ACC112 (cell line): Measurements from ENCODE around the gene COBL.

ENCODE experiments used
- H2AFZ ChIP-seq: fragments of 200-600 bp; sonication (generic); one replicate; pipeline ENCODE4 v1.6.0; 2017; ENCODE audit warnings: antibody characterized with exemption, low read length; ENCODE audit not compliant: unreplicated experiment
- H3K27ac ChIP-seq: fragments of 200-600 bp; sonication (generic); 2 replicates; pipeline ENCODE4 v1.5.1; 2014; ENCODE audit warnings: low read depth, mild to moderate bottlenecking, antibody characterized with exemption, low read length, moderate library complexity
- H3K27me3 ChIP-seq: fragments of 200-600 bp; sonication (generic); 2 replicates; pipeline ENCODE4 v1.6.1; 2014; ENCODE audit warnings: mild to moderate bottlenecking, antibody characterized with exemption, low read length, moderate library complexity, mixed read lengths; ENCODE audit not compliant: insufficient read depth
- H3K36me3 ChIP-seq: fragments of 200-600 bp; sonication (generic); 2 replicates; pipeline ENCODE4 v1.6.1; 2016; ENCODE audit warnings: mild to moderate bottlenecking, antibody characterized with exemption, low read length, moderate library complexity, mixed read lengths; ENCODE audit not compliant: insufficient read depth
- H3K4me1 ChIP-seq: fragments of 200-600 bp; sonication (generic); one replicate; pipeline ENCODE4 v1.6.1; 2016; ENCODE audit warnings: low read length, mixed read lengths; ENCODE audit not compliant: insufficient read depth, unreplicated experiment, control insufficient read depth
- H3K4me3 ChIP-seq: fragments of 200-600 bp; sonication (generic); 2 replicates; pipeline ENCODE4 v1.5.1; 2014; ENCODE audit warnings: mild to moderate bottlenecking, low read depth, low read length
- H3K79me2 ChIP-seq: fragments of 200-600 bp; sonication (generic); one replicate; pipeline ENCODE4 v1.6.0; 2016; ENCODE audit warnings: low read length; ENCODE audit not compliant: control insufficient read depth, unreplicated experiment, insufficient read depth

The COBL gene

GRCh38 chr7:51316666-51317581 lies at the start of gene COBL:
Gene COBL, minus strand, starts transcription at chr7:51316809. Its CDS starts 176 bp downstream, at chr7:51316633.
- Histone ChIP-seq H3K27ac (no peak within 1 kb of the TSS), H3K4me1 (peaks cover 4% of the 10 kb centered on the region), H2AFZ (peak within 1 kb of the TSS; percentile 23), H3K36me3 (no peaks in the 10 kb centered on the region), H3K27me3 (peaks cover 60% of the 10 kb centered on the region), H3K4me3 (peak within 1 kb of the TSS; percentile 71), H3K79me2 (no peaks in the 10 kb centered on the region)

GRCh38 chr7:51366172-51366728 lies 49.6 kb upstream of the COBL start:
- Histone ChIP-seq H3K36me3 (no peaks in the 10 kb centered on the region), H3K27me3 (peaks cover 12% of the 10 kb centered on the region), H3K4me1 (no peaks in the 10 kb centered on the region)

GRCh38 chr7:51357821-51358220 lies 41.2 kb upstream of the COBL start:
- H3K27me3 ChIP-seq = no peaks in the 10 kb centered on the region; the same call in 1 of the 2 replicates
- H3K4me1 ChIP-seq = no peaks in the 10 kb centered on the region
- H3K27ac ChIP-seq = no peak overlapping the region
- H3K4me3 ChIP-seq = no peak overlapping the region
- H3K79me2 ChIP-seq = no peaks in the 10 kb centered on the region
- no peaks in the 10 kb centered on the region for H3K36me3 ChIP-seq
- no peak overlapping the region for H2AFZ ChIP-seq

More at GRCh38 chr7:51366172-51366728, 49.6 kb upstream of the COBL start:
- Histone ChIP-seq H3K79me2 (no peaks in the 10 kb centered on the region), H2AFZ (no peak overlapping the region), H3K27ac (no peak overlapping the region), H3K4me3 (no peak overlapping the region)

- no peaks in the 10 kb centered on the region for H3K4me1 ChIP-seq
- no peaks in the 10 kb centered on the region for H3K79me2 ChIP-seq
- no peak overlapping the region for H2AFZ ChIP-seq
- no peak overlapping the region for H3K27ac ChIP-seq
- no peak overlapping the region for H3K4me3 ChIP-seq
- no peaks in the 10 kb centered on the region for H3K36me3 ChIP-seq
- H3K27me3 ChIP-seq = no peaks in the 10 kb centered on the region
Observed at GRCh38 chr7:51356849-51357516, 40.4 kb upstream of the COBL start.

GRCh38 chr7:51354897-51355296 lies 38.3 kb upstream of the COBL start:
- Histone ChIP-seq H3K27me3 (no peaks in the 10 kb centered on the region), H3K4me3 (no peak overlapping the region), H3K79me2 (no peaks in the 10 kb centered on the region), H2AFZ (no peak overlapping the region), H3K36me3 (no peaks in the 10 kb centered on the region), H3K27ac (no peak overlapping the region), H3K4me1 (no peaks in the 10 kb centered on the region)

GRCh38 chr7:51354434-51354833 lies 37.8 kb upstream of the COBL start:
- Histone ChIP-seq H3K27ac (no peak overlapping the region), H3K27me3 (no peaks in the 10 kb centered on the region), H3K79me2 (no peaks in the 10 kb centered on the region), H3K4me1 (no peaks in the 10 kb centered on the region), H2AFZ (no peak overlapping the region), H3K4me3 (no peak overlapping the region), H3K36me3 (no peaks in the 10 kb centered on the region)

GRCh38 chr7:51352174-51353100 lies 35.8 kb upstream of the COBL start:
- no peaks in the 10 kb centered on the region for H3K36me3 ChIP-seq
- no peak overlapping the region for H3K4me3 ChIP-seq
- H3K27me3 ChIP-seq = no peaks in the 10 kb centered on the region
- H2AFZ ChIP-seq = no peak overlapping the region
- no peak overlapping the region for H3K27ac ChIP-seq
- no peaks in the 10 kb centered on the region for H3K4me1 ChIP-seq
- no peaks in the 10 kb centered on the region for H3K79me2 ChIP-seq

- Histone ChIP-seq H3K27me3 (no peaks in the 10 kb centered on the region), H3K27ac (no peak overlapping the region), H3K4me3 (no peak overlapping the region), H3K36me3 (no peaks in the 10 kb centered on the region), H3K4me1 (no peaks in the 10 kb centered on the region), H2AFZ (no peak overlapping the region), H3K79me2 (no peaks in the 10 kb centered on the region)
Observed at GRCh38 chr7:51351661-51352060, 35.1 kb upstream of the COBL start.

GRCh38 chr7:51350546-51350896 lies 33.9 kb upstream of the COBL start:
- no peak overlapping the region for H2AFZ ChIP-seq
- no peak overlapping the region for H3K4me3 ChIP-seq
- H3K4me1 ChIP-seq = no peaks in the 10 kb centered on the region
- peaks cover 4% of the 10 kb centered on the region; the same call in 1 of the 2 replicates for H3K27me3 ChIP-seq
- H3K36me3 ChIP-seq = no peaks in the 10 kb centered on the region
- H3K79me2 ChIP-seq = no peaks in the 10 kb centered on the region
- no peak overlapping the region for H3K27ac ChIP-seq
